C4-2B (cell line): ENCODE results near the gene TBC1D2.

Experiments
- H3K27ac ChIP-seq: fragments of 450-650 bp; 2 replicates; pipeline ENCODE4 v1.5.1; 2017
- ZFX ChIP-seq: fragments of 450-650 bp; IDR thresholded peaks from 2 replicates; pipeline ENCODE4 v1.6.1; 2017
- TF ChIP-seq, protein P1 (sequence below): fragments of 450-650 bp; conservative IDR thresholded peaks from 2 replicates; pipeline ENCODE4 v1.5.1; 2017; ENCODE audit warnings: mild to moderate bottlenecking

The TBC1D2 gene

DNA sequence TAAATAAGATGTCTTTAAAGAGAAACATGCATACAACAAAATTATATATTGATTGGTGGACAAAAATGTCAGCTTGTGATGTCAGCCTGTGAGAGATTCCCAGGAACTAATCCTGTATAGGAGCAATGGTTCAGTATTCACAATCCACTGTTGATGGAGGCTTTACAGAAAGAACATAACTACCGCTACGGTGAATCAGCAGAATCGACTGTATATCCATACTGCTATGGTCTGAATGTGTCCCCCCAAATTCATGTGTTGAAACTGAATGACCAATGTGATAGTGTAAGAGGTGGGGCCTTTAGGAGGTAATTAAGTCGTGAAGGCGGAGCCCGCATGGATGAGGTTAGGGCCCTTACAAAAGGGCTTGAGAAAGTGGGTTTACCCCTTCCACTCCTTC, 40.4 kb upstream of the TBC1D2 start:
- TF ChIP-seq, protein P1, sequence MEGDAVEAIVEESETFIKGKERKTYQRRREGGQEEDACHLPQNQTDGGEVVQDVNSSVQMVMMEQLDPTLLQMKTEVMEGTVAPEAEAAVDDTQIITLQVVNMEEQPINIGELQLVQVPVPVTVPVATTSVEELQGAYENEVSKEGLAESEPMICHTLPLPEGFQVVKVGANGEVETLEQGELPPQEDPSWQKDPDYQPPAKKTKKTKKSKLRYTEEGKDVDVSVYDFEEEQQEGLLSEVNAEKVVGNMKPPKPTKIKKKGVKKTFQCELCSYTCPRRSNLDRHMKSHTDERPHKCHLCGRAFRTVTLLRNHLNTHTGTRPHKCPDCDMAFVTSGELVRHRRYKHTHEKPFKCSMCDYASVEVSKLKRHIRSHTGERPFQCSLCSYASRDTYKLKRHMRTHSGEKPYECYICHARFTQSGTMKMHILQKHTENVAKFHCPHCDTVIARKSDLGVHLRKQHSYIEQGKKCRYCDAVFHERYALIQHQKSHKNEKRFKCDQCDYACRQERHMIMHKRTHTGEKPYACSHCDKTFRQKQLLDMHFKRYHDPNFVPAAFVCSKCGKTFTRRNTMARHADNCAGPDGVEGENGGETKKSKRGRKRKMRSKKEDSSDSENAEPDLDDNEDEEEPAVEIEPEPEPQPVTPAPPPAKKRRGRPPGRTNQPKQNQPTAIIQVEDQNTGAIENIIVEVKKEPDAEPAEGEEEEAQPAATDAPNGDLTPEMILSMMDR, result no peak
- no peak for TF ChIP-seq ZFX

DNA sequence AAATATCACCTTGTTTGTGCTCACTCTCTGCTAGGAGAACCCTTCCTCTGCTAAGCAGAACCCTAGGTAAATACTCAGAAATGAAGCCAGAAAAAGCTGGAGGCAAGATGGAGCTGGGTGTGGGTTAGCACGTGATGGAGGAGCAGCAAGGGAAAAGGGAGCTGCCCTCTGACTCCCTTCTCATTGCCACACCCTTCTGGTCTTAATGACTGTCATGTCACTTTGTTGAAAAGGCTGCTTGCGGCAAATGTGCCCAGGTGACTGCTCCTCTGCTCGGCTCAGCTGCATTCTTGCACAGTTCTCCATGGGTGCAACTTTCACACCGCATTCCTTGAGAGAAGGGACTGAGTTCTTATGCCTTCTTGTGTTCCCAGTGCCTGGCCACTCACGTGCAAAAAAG, 36.4 kb upstream of the TBC1D2 start:
- TF ChIP-seq, protein P1, result no peak
- H3K27ac ChIP-seq, result no peak overlapping the region

More for the DNA sequence above, 40.4 kb upstream of the TBC1D2 start:
- H3K27ac ChIP-seq, result no peak overlapping the region

DNA sequence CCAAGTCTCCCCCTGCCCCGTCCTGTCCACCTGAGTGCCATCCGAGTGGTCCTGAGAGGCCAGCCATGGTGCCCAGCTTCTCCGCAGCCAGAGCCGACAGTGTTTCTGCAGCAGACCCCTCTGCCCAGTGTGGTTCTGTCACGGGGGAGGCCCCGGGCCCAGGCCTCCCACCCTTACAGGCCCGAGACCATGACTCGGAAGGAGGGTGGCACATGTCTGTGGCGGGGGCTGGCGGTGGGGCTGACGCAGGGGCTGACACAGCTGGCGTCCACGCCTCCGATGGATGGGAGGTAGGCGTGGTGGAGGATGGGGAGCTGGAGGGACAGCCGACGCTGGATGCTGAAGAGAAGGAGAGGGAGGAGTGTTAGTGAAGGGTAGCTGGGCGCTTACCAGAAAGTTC, 35.0 kb upstream of the TBC1D2 start:
- H3K27ac ChIP-seq, result no peak overlapping the region
- TF ChIP-seq, protein P1, result no peak
- TF ChIP-seq ZFX, result no peak

DNA sequence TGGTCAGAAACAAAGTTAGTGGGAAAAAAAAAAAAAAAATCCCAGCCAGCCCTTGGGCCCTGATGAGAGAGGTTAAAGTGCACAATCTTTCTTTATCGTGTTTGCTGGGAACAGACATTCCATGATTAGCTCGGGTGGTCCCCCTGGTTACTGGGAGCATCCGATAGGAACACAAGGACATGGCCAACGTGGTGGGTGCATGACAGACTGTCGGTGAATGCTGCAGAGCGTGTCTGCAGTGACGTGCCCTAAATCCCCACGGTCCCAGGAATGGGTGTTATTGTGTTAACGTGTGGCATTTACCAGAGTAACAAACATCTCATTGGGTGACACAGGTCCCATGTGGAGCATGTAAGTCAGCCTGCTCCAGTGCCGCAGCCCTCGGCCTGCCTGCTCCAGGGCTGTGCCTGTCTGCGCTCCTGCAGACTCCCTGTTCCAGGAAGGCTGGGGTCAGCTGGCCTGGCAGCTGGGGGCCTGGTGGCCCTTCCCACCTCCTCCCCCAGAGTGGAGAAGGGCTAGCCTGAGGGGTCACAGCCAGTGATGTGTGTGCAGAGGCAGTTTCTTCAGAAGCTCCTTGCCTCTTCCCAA, 34.3 kb upstream of the TBC1D2 start:
- no peak overlapping the region for H3K27ac ChIP-seq
- TF ChIP-seq ZFX, result no peak
- TF ChIP-seq, protein P1, result no peak

DNA sequence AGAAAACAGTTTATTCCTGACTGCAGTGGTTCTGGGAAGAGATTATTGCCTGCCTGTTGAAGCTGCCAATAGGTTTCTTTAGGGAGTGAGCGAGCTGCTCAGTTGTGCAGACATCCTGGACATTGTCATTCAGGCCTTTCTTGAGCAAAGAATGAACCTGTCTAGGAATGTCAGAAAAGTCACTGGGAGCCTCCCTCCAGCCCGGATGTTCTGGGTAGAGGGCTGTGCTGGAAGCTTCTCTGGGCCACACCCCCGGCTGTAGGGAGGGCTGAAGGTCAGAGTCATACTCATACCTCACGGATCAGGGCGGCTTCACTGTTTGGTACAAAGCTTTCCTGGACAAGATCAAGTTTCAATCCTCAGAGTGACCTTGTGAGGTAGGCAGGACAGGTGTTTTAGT, 33.4 kb upstream of the TBC1D2 start:
- TF ChIP-seq ZFX, result no peak
- TF ChIP-seq, protein P1, result no peak
- no peak overlapping the region for H3K27ac ChIP-seq

DNA sequence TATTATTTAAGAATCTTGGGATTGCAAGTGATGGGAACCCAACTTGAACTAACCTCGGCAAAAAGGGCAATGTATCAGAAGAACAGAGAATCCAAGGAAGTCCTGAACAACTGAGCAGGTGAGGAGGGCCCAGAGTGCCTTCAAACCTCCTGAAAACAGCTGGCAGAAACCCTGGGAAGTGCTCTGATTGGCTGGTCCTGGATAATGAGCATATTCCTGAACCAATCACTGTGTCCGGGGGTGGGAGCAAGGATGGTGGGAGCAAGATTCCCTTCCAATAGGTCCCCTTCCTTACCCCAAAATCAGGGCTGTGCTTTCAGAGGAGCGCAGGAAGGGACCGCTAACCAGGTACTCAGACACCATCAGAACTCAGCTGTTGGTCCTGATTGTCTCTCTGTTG, 31.9 kb upstream of the TBC1D2 start:
- no peak overlapping the region for H3K27ac ChIP-seq
- no peak for TF ChIP-seq ZFX
- TF ChIP-seq, protein P1, result no peak

DNA sequence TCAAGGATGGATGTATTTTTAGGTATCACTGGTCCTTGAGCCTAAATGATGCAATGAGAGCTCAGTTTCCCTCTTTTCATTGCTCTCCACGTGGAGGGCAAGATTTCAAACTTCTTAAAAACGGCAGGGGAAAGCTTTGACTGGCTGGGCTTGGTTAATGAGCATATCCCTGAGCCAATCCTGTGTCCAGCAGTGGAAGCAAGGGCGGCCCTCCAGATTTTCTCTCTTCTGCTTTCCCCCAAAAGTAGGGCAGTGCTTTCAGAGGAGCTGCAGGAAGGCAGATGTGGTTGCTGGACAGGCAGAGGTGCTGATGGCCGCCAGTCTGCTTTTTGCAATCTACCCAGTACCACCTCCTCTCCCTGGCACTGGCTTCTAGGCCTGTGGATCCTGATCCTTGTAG, 30.0 kb upstream of the TBC1D2 start:
- TF ChIP-seq, protein P1, result no peak
- TF ChIP-seq ZFX, result no peak
- no peak overlapping the region for H3K27ac ChIP-seq
